Testis (tissue), 2 donors: ENCODE data around the gene SLTM.

Experiments
- CTCF ChIP-seq, 3 experiments: fragments of 450-650 bp in 2 of 3; fragments of 200-600 bp in 1 of 3; sonication (generic) in 1 of 3; IDR thresholded peaks; one replicate each; pipeline ENCODE4 v1.5.1; 2016 to 2019; ENCODE audit warnings: antibody characterized with exemption in 3 of 3, mild to moderate bottlenecking in 2 of 3, moderate library complexity in 1 of 3
- POLR2A ChIP-seq: fragments of 450-650 bp; IDR thresholded peaks from one replicate; pipeline ENCODE4 v1.6.1; 2017; ENCODE audit warnings: antibody characterized with exemption, mild to moderate bottlenecking, moderate library complexity

GRCh38 chr15:58889363-58889762 is 44.1 kb downstream of the SLTM start:
- no peak for TF ChIP-seq CTCF (IDR thresholded peaks at IDR 0.05)
- TF ChIP-seq POLR2A, result no peak
